ENCODE measurements around the gene SAMMSON.

DNA sequence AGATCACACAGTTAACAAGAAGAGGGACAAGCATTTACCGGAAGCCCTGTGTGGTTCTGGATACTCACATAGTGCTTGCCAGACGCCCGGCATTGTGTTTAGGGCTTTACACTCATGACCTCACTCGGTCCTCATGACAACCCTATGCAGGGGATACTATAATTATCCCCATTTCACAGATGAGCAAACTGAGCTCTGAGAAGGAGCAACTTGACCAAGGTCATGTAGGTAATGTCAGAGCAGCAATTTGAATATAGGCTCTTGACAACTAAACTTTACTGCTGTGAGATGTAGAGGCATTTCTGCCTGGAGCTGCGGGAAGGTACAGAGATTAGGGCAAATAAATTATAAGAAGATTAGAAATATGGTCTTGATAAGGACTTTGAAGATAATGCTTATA lies 70.0 kb downstream of the SAMMSON start:
- TF ChIP-seq POLR2A (IDR thresholded peaks at IDR 0.05; ENCODE audit: low read depth, low read length) (no peak), SIN3A (IDR thresholded peaks at IDR 0.05; ENCODE audit: low read depth, low read length) (no peak), TARDBP (IDR thresholded peaks at IDR 0.05; ENCODE audit: borderline replicate concordance) (no peak), NFIC (IDR thresholded peaks at IDR 0.05; ENCODE audit: low read depth, low read length) (no peak), MEF2A (IDR thresholded peaks at IDR 0.05; ENCODE audit: insufficient read depth, low read depth, low read length) (no peak), RFX5 (IDR thresholded peaks at IDR 0.05; ENCODE audit: low read depth, low read length) (no peak)
- TF ChIP-seq, protein P1, sequence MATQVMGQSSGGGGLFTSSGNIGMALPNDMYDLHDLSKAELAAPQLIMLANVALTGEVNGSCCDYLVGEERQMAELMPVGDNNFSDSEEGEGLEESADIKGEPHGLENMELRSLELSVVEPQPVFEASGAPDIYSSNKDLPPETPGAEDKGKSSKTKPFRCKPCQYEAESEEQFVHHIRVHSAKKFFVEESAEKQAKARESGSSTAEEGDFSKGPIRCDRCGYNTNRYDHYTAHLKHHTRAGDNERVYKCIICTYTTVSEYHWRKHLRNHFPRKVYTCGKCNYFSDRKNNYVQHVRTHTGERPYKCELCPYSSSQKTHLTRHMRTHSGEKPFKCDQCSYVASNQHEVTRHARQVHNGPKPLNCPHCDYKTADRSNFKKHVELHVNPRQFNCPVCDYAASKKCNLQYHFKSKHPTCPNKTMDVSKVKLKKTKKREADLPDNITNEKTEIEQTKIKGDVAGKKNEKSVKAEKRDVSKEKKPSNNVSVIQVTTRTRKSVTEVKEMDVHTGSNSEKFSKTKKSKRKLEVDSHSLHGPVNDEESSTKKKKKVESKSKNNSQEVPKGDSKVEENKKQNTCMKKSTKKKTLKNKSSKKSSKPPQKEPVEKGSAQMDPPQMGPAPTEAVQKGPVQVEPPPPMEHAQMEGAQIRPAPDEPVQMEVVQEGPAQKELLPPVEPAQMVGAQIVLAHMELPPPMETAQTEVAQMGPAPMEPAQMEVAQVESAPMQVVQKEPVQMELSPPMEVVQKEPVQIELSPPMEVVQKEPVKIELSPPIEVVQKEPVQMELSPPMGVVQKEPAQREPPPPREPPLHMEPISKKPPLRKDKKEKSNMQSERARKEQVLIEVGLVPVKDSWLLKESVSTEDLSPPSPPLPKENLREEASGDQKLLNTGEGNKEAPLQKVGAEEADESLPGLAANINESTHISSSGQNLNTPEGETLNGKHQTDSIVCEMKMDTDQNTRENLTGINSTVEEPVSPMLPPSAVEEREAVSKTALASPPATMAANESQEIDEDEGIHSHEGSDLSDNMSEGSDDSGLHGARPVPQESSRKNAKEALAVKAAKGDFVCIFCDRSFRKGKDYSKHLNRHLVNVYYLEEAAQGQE (IDR thresholded peaks at IDR 0.05; ENCODE audit: low read depth, low read length): no peak
- TF ChIP-seq, protein P2, sequence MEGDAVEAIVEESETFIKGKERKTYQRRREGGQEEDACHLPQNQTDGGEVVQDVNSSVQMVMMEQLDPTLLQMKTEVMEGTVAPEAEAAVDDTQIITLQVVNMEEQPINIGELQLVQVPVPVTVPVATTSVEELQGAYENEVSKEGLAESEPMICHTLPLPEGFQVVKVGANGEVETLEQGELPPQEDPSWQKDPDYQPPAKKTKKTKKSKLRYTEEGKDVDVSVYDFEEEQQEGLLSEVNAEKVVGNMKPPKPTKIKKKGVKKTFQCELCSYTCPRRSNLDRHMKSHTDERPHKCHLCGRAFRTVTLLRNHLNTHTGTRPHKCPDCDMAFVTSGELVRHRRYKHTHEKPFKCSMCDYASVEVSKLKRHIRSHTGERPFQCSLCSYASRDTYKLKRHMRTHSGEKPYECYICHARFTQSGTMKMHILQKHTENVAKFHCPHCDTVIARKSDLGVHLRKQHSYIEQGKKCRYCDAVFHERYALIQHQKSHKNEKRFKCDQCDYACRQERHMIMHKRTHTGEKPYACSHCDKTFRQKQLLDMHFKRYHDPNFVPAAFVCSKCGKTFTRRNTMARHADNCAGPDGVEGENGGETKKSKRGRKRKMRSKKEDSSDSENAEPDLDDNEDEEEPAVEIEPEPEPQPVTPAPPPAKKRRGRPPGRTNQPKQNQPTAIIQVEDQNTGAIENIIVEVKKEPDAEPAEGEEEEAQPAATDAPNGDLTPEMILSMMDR (IDR thresholded peaks at IDR 0.05 in 2 of 3, conservative IDR thresholded peaks at IDR 0.05 in 1 of 3; ENCODE audit: control insufficient read depth in 2 of 3, extremely low read depth in 1 of 3, insufficient read depth in 1 of 3, low read depth in 3 of 3, low read length in 3 of 3): no peak
- TF ChIP-seq, protein P3, sequence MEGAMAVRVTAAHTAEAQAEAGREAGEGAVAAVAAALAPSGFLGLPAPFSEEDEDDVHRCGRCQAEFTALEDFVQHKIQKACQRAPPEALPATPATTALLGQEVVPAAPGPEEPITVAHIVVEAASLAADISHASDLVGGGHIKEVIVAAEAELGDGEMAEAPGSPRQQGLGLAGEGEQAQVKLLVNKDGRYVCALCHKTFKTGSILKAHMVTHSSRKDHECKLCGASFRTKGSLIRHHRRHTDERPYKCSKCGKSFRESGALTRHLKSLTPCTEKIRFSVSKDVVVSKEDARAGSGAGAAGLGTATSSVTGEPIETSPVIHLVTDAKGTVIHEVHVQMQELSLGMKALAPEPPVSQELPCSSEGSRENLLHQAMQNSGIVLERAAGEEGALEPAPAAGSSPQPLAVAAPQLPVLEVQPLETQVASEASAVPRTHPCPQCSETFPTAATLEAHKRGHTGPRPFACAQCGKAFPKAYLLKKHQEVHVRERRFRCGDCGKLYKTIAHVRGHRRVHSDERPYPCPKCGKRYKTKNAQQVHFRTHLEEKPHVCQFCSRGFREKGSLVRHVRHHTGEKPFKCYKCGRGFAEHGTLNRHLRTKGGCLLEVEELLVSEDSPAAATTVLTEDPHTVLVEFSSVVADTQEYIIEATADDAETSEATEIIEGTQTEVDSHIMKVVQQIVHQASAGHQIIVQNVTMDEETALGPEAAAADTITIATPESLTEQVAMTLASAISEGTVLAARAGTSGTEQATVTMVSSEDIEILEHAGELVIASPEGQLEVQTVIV (IDR thresholded peaks at IDR 0.05; ENCODE audit: borderline replicate concordance, partially characterized antibody): no peak

Measured in GM12878 (cell line).